Stimulated activated CD4-positive, alpha-beta T cell treated with anti-CD3 and anti-CD28 coated beads, Interleukin-12 subunit alpha, Interleukin-12 subunit beta, amount 100 ng/mL, for 4 hours (primary cell): ENCODE results near the gene SCFD2.
"Not testable (repeated sequence)": the region's sequence is repeated elsewhere in the genome, so short reads cannot be mapped to it uniquely, and the experiment has no call there.

Source experiments
- DNase-seq: peaks from one replicate; pipeline ENCODE4 v3.0.0-alpha.2; 2020

Gene SCFD2

GRCh38 chr4:53365486-53366300, at the start of gene SCFD2:
TSS of gene SCFD2 (minus strand) at chr4:53366061.
- DNase-seq = peak; percentile 94

GRCh38 chr4:53409479-53409878, 43.6 kb upstream of the SCFD2 start:
- DNase-seq = not testable (repeated sequence)

GRCh38 chr4:53380221-53380620, 14.4 kb upstream of the SCFD2 start:
- no peak for DNase-seq

GRCh38 chr4:53378171-53378482, 12.3 kb upstream of the SCFD2 start:
- no peak for DNase-seq

- DNase-seq = peak; percentile 97
These were observed 11.7 kb upstream of the SCFD2 start, which contains the start of gene FIP1L1 for GRCh38 chr4:53377319-53378170. TSS of gene FIP1L1 (plus strand) at chr4:53377641. CDS start at chr4:53377839, 198 bp downstream.

- no peak for DNase-seq
These were observed 11.0 kb upstream of the SCFD2 start for GRCh38 chr4:53376900-53377299.

- DNase-seq = no peak
These were observed 9.0 kb upstream of the SCFD2 start for GRCh38 chr4:53374777-53375258.

- no peak for DNase-seq
These were observed 6.1 kb upstream of the SCFD2 start for GRCh38 chr4:53371843-53372521.

- DNase-seq = no peak
These were observed 5.2 kb upstream of the SCFD2 start for GRCh38 chr4:53371049-53371448.

- DNase-seq = no peak
These were observed 1.9 kb upstream of the SCFD2 start for GRCh38 chr4:53367721-53368120.

GRCh38 chr4:53366301-53366716, 448 bp upstream of the SCFD2 start:
- no peak for DNase-seq

- no peak for DNase-seq
These were observed 758 bp downstream of the SCFD2 start for GRCh38 chr4:53365121-53365485.

- no peak for DNase-seq
These were observed 1.2 kb downstream of the SCFD2 start for GRCh38 chr4:53364624-53365023.

GRCh38 chr4:53362093-53362492, 3.8 kb downstream of the SCFD2 start:
- DNase-seq = no peak

GRCh38 chr4:53361451-53361850, 4.4 kb downstream of the SCFD2 start:
- no peak for DNase-seq

GRCh38 chr4:53355930-53356521, 9.8 kb downstream of the SCFD2 start:
- DNase-seq = no peak

- no peak for DNase-seq
These were observed 11.7 kb downstream of the SCFD2 start for GRCh38 chr4:53354012-53354722.

- no peak for DNase-seq
These were observed 16.8 kb downstream of the SCFD2 start for GRCh38 chr4:53349091-53349491.

- no peak for DNase-seq
These were observed 17.8 kb downstream of the SCFD2 start for GRCh38 chr4:53348046-53348445.

GRCh38 chr4:53346920-53347852, 18.7 kb downstream of the SCFD2 start:
- DNase-seq = no peak

- not testable (repeated sequence) for DNase-seq
These were observed 19.5 kb downstream of the SCFD2 start for GRCh38 chr4:53346392-53346791.
